Measurements from ENCODE around the gene PRKAR1B. TPM values are rescaled to one million over a fixed set of nuclear protein-coding genes. Genes with fewer than 3 reads are reported as not detected.

Gene PRKAR1B
- total RNA-seq, 1 donor from 2014 or later: 11.8 TPM

DNA sequence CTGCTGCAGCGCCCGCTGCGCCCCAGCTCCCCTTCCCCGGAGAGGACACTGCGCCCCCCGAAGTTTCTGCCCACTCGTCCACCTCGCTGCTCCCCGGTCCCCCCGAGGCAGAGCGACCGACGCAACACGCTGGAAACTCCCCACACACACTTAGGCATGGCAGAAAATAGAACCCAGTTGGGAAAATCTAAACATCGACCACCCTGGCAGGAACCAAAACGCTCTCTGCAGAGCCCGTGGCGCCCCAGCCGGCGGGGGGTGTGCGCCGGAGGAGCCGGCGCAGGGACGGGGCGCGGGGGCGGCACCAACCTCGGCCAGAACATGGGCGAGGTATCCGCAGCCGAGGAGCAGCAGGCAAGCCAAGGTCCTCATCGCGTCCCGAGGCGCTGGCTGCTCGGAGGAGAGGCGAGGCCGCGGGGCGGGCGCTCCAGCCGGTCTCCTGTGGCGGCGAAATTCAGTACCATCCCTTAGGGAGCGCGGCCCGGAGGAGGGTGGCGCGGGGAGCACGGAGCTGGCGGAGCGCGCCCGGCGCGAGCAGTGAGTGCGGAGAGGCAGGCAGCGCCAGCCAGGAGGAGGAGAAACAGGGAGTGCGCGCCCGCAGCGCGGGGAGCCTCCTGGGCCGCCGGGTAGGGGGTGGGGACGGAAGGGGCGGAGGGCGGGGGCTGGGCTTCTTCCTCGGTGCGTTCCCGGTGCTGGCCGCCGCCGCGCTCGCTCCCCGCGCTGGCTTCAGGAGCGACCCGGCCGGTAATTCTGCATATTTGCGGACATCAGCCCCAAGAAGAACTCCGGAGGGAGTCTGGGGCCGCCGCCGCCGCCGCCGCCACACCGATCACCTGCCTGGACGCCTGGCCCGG is 208.2 kb downstream of the PRKAR1B start:
- Histone ChIP-seq H3K4me2 (peak overlapping the region; percentile 97), H3K4me3 (peak overlapping the region; percentile 62), H3K36me3 (no peaks in the 10 kb centered on the region), H2AFZ (replicated peaks) (peak overlapping the region; percentile 34), H3K27ac (no peak overlapping the region), H3K9ac (no peak overlapping the region), H3K79me2 (ENCODE audit: low read depth) (peaks cover 7% of the 10 kb centered on the region), H4K20me1 (ENCODE audit: low read depth) (peaks cover 55% of the 10 kb centered on the region), H3K4me1 (peaks cover 56% of the 10 kb centered on the region), H3K27me3 (peaks cover 86% of the 10 kb centered on the region), H3K9me3 (ENCODE audit: low read depth) (no peaks in the 10 kb centered on the region), H3F3A (ENCODE audit: low read depth) (peaks cover 59% of the 10 kb centered on the region)
- Mint-ChIP-seq H3K27me3 (ENCODE audit: insufficient read depth, low read depth) (peaks cover 55% of the 10 kb centered on the region), H3K9me3 (no peaks in the 10 kb centered on the region), H3K36me3 (no peaks in the 10 kb centered on the region), H3K4me1 (peaks cover 16% of the 10 kb centered on the region), H3K27ac (no peak overlapping the region), H3K4me3 (peak overlapping the region; percentile 83)
- DNase-seq (ENCODE audit: low spot score): peak; percentile 78
- TF ChIP-seq EZH2 (IDR thresholded peaks at IDR 0.05): peak; percentile 79
- no peak for TF ChIP-seq EZH2phosphoT487 (IDR thresholded peaks at IDR 0.05)

DNA sequence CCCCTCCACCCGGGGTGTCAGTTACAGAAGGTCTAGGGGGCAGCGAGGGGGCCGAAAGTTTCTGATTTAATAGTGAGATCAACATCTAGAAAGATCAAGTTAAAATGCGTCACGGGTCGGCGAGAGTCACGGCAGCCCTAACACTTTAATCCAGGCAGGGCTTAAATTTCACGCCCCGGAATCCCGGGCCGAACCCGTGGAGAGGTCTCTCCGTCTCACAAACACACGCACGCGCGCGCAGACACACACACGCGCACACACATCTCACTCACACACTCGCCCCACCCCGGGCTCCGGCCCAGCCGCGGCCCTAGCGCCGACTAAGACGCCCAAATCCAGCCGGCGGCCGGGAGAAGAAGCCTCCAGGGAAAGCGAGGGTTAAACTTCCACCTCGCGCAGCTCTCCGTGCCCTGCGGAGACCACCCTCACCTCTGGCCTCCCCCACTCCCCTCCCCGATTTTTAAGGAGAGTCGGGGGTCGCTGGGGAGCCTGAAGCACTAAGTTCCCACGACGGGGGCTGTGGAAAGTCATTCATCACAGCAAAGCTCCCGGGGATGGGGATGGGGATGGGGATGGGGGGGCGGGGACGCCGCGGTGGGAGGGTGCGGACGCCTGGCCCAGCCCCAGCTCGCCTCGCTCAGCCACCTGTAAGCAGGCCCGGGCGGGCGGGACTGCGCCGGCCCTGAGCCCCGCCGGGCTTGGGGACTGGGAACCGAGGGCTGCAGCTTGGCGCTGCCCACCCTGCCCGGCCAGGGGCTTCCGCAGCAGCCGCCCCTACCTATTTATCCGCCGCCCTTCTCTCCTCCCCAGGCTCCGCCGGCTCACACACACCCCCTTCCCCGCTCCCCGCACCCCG is 209.1 kb downstream of the PRKAR1B start:
- H3K27ac ChIP-seq: no peak overlapping the region
- peak; percentile 71 for DNase-seq (ENCODE audit: low spot score)
- peak overlapping the region; percentile 34 for H2AFZ ChIP-seq (replicated peaks)
- Mint-ChIP-seq H3K9me3 (no peaks in the 10 kb centered on the region), H3K27ac (no peak overlapping the region), H3K36me3 (no peaks in the 10 kb centered on the region), H3K27me3 (ENCODE audit: insufficient read depth, low read depth) (peaks cover 50% of the 10 kb centered on the region), H3K4me3 (peak overlapping the region; percentile 83), H3K4me1 (peaks cover 16% of the 10 kb centered on the region)
- H3K79me2 ChIP-seq (ENCODE audit: low read depth): peaks cover 7% of the 10 kb centered on the region
- H3K4me3 ChIP-seq: peak overlapping the region; percentile 62
- H3K27me3 ChIP-seq: peaks cover 77% of the 10 kb centered on the region
- H3K9ac ChIP-seq: no peak overlapping the region
- H3K4me2 ChIP-seq: peak overlapping the region; percentile 97
- peaks cover 48% of the 10 kb centered on the region for H4K20me1 ChIP-seq (ENCODE audit: low read depth)
- peaks cover 54% of the 10 kb centered on the region for H3K4me1 ChIP-seq
- no peaks in the 10 kb centered on the region for H3K36me3 ChIP-seq
- TF ChIP-seq, protein P1, sequence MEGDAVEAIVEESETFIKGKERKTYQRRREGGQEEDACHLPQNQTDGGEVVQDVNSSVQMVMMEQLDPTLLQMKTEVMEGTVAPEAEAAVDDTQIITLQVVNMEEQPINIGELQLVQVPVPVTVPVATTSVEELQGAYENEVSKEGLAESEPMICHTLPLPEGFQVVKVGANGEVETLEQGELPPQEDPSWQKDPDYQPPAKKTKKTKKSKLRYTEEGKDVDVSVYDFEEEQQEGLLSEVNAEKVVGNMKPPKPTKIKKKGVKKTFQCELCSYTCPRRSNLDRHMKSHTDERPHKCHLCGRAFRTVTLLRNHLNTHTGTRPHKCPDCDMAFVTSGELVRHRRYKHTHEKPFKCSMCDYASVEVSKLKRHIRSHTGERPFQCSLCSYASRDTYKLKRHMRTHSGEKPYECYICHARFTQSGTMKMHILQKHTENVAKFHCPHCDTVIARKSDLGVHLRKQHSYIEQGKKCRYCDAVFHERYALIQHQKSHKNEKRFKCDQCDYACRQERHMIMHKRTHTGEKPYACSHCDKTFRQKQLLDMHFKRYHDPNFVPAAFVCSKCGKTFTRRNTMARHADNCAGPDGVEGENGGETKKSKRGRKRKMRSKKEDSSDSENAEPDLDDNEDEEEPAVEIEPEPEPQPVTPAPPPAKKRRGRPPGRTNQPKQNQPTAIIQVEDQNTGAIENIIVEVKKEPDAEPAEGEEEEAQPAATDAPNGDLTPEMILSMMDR (IDR thresholded peaks at IDR 0.05): no peak
- peak; percentile 64 for TF ChIP-seq EZH2 (IDR thresholded peaks at IDR 0.05)
- H3F3A ChIP-seq (ENCODE audit: low read depth): peaks cover 58% of the 10 kb centered on the region
- H3K9me3 ChIP-seq (ENCODE audit: low read depth): no peaks in the 10 kb centered on the region

DNA sequence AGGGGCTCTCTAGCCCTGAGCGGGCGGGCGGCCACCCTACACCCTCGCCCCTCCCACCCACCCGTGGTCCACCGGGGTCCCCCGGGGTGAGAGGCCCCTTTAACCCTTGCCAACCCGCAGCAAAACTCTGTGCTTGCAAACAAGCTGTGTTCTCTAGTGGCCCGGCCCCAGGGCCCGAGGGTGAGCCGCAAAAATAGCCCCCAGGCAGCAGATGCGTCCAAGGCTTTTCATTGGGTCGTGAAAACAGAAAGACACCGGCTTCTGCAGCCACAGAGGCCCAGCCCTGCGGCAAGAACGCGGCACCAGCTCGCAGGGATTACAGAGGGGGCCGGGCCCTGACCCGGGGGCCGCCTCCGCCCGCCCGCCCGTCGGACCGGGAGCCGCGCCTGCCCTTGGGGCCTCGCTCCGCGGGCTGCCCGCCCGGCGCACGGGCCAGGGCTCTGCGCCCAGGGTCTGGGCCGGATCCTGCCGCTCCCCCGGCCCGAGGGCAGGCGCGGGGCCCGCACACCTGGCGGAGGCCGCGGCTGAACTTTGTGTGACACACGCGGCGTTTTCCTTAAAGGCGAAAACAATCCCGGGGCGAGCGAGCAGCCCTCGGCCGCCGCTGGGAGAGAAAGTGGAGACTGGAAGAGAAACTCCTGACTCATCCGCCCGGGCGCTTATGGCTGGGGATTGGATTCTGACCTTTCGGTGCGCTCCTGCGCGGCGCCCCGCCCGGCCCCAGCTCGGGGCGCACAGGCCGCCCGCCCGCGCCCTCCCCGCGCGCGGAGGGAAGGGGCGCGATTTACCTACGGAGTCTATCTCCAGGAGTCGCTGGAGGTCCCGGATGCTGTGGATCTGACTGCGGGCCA is 210.2 kb downstream of the PRKAR1B start:
- Histone ChIP-seq H3K79me2 (ENCODE audit: low read depth) (peaks cover 7% of the 10 kb centered on the region), H3K9ac (no peak overlapping the region), H3K36me3 (no peaks in the 10 kb centered on the region), H3K9me3 (ENCODE audit: low read depth) (no peaks in the 10 kb centered on the region), H3K27ac (no peak overlapping the region), H3K4me1 (peaks cover 45% of the 10 kb centered on the region), H3K4me3 (peak overlapping the region; percentile 62), H3K4me2 (peak overlapping the region; percentile 97), H3F3A (ENCODE audit: low read depth) (peaks cover 58% of the 10 kb centered on the region), H2AFZ (replicated peaks) (no peak overlapping the region), H4K20me1 (ENCODE audit: low read depth) (peaks cover 37% of the 10 kb centered on the region), H3K27me3 (peaks cover 66% of the 10 kb centered on the region)
- H3K36me3 Mint-ChIP-seq: no peaks in the 10 kb centered on the region
- no peak overlapping the region for H3K4me3 Mint-ChIP-seq
- TF ChIP-seq, protein P1 (IDR thresholded peaks at IDR 0.05): no peak
- TF ChIP-seq EZH2 (IDR thresholded peaks at IDR 0.05) (peak; percentile 62), EZH2phosphoT487 (IDR thresholded peaks at IDR 0.05) (peak; percentile 43)
- peaks cover 16% of the 10 kb centered on the region for H3K4me1 Mint-ChIP-seq
- H3K27me3 Mint-ChIP-seq (ENCODE audit: insufficient read depth, low read depth): peaks cover 48% of the 10 kb centered on the region
- no peaks in the 10 kb centered on the region for H3K9me3 Mint-ChIP-seq
- H3K27ac Mint-ChIP-seq: no peak overlapping the region
- DNase-seq (ENCODE audit: low spot score): peak; percentile 74
